Inflammatory macrophage (primary cell): ENCODE data around the gene ASNSD1.
"Not testable (repeated sequence)": the region's sequence is repeated elsewhere in the genome, so short reads cannot be mapped to it uniquely, and the experiment has no call there.

ENCODE experiments used
- DNase-seq, 2 donors: peaks; one replicate each; pipeline ENCODE4 v3.0.0-alpha.2; 2020 to 2022

The ASNSD1 gene

DNA sequence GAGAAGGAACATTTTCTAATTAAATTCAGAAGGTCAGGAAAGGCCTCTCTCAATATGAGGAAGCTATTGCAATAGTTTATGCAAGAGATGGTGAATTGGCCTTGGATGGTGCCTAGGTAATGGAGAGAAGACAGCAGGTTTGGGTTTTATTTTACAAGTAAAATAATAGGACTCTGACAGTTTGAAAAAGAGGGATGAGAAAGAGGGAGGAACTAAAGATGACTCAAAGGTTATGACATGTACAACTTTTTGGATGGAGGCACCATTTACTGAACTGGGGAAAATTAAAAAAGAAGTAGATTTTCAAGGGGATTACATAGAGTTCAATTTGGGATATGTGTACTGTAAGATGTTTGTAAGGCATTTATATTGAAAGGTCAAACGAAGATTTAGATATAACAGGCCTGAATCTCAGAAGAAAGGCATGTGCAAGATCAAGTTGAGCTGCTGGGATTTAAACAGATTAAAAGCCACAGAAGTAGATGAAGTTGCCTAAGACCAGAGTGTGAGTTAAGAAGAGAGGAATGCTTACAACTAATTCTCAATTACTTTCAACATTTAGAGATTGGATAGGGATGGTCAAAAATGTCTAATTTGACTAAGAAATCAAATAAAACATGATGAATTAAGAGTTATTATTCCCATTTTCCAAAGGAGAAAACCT lies 12.3 kb upstream of the ASNSD1 start:
- DNase-seq, result no peak

- no peak for DNase-seq
These were observed 10.0 kb upstream of the ASNSD1 start for GRCh38 chr2:189651284-189651683.

GRCh38 chr2:189653464-189653863 lies 7.8 kb upstream of the ASNSD1 start:
- not testable (repeated sequence) for DNase-seq

- DNase-seq, result no peak
These were observed 6.6 kb upstream of the ASNSD1 start for GRCh38 chr2:189654641-189655040.

DNA sequence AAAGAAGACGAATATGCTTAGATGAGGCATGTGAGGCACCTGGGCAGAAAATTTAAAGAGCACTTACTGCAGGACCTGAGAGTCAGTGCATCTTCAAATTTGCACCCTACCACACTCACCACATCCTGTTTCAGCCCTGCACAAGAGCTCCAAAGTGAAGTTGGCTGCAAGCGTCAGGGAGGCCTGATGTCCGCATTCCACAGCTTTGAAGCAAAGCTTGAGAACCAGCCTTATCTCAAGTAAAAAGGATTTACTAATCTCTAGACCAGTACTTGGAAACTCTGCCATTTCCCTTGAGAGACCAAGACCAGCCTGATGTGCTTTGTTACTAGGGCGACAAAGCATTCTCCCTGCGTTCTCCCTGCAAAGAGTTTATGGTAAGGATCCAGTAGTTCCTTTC lies 3.4 kb upstream of the ASNSD1 start:
- DNase-seq, result no peak

GRCh38 chr2:189658306-189659212 lies 2.7 kb upstream of the ASNSD1 start:
- DNase-seq, result peak; percentile 63 to 74

DNA sequence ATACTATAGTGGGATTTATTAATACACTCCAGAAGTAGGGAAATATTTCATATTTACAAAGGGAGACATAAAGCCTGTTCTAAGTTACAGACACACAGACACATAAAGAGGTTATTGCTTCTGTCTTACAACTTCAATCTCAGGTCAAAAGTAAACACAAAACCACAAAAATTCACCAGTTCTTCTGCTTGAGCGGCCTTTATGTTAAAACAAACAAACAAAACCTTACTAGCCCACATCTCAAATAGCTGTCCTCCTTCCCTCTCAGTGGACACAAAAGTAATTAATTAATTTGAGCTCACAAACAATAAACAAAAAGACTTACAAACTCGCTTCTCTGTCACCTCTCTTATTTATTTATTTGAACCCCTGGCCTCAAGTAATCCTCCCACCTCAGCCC lies 1.5 kb upstream of the ASNSD1 start:
- DNase-seq, result no peak

- no peak for DNase-seq
These were observed 484 bp upstream of the ASNSD1 start for GRCh38 chr2:189660803-189661147.

- no peak for DNase-seq
These were observed 680 bp downstream of the ASNSD1 start for GRCh38 chr2:189661957-189662321.

GRCh38 chr2:189662669-189663226 lies 1.5 kb downstream of the ASNSD1 start:
- no peak for DNase-seq

DNA sequence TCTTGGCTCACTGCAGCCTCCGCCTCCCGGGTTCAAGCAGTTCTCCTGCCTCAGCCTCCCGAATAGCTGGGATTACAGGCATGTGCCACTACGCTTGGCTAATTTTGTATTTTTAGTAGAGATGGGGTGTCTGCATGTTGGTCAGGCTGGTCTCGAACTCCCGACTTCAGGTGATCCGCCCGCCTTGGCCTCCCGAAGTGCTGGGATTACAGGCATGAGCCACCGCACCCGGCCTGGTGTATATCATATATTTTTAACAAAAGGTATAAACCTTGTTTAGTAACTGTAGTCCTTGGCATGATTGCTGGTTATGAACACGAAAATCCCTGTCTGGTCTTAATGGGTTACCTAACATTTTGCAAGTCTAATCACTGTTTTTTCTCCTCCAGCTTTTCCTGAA lies 2.1 kb downstream of the ASNSD1 start:
- DNase-seq, result not testable (repeated sequence)

DNA sequence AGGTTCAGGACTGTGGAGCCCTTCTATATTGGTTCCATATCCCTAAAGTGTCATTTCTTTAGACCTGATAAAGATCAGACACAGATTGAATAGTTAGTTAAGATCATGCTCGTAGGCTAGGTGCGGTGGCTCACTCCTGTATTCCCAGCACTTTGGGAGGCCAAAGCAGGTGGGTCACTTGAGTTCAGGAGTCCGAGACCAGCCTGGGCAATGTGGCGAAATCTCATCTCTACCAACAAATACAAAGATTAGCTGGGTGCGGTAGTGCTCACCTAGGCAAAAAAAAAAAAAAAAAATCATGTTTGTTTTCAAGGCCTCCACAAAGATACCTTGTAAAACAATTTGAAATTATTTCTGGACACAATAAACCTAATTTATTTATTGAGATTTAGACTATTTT lies 8.7 kb downstream of the ASNSD1 start:
- no peak for DNase-seq

GRCh38 chr2:189673661-189674373 lies 12.6 kb downstream of the ASNSD1 start:
- no peak for DNase-seq

DNA sequence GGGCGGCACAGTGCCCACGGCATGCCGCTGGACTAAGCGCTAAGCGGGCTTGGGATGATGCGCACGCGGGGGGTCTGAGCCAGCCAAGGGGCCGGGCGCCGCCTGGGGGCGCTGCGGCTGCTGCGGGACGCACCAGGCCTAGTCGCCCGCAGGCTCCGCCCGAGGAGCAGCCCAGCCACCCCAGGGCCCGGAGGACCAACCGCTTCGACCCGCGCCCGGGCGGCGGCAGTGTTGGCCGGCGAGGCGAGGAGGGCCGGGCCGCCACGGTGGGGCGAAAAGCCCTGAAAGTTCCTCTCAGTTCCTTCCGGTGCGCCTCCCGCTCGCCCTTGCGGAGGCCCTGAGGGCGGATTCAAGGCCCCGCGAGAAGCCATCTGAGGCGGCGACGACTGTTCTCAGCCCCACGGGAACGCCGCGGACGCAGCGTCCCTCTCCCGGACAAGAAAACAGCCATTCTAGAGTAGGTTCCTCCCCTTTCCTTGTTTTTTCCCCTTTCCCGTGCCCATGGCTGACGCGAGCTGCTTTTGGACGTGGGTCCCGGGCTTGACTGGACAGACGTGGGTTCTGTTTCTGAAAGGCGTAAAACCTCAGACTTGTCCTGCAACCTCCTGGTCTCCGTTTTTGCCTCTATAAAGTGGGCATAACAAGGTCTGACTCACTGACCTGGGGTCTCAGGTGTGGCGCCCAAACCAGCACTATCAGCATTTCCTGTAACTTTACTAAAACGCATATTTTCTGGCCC lies 13.3 kb downstream of the ASNSD1 start, which contains the start of gene ANKAR:
TSS of gene ANKAR (plus strand) at position 297 of the 739 bp plus-strand sequence. CDS start 1,821 bp downstream, outside the sequence.
- DNase-seq, result peak; percentile 91 to 93

DNA sequence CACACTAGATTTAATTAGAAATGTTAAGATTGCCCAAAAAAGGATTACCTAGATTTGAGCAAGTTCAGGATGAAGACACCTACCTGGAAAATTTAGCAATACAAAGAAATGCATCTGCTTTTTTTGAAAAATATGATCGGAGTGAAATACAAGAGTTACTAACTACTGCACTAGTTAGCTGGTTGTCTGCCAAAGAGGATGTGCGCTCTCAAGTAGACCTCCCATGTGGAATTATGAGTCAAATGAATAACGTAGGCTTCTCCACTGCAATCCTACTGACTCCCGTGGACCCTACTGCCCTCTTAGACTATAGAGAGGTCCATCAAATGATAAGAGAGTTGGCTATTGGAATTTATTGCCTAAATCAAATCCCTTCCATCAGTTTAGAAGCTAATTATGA lies 15.2 kb downstream of the ASNSD1 start:
- DNase-seq, result no peak

GRCh38 chr2:189679226-189679625 lies 18.0 kb downstream of the ASNSD1 start:
- DNase-seq, result peak in 1 of 2 donors; percentile 36

DNA sequence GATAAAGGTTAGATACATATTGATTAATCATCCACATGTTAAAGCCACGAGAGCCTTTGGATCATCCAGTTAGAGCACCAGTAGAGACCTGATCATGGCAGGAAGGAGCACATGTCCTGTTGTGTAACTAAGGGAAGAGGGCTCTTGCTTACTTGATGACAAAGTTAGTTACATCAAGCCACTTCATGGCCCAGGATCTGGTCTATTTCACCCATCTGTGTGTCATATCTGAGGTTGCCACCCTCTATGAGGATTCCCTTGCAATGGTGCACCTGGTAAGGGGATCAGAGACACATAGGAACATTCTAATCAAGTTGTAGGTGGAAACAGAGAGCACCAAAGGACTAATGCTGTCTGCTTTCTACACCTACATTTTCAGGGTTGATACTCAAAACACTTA lies 19.9 kb downstream of the ASNSD1 start:
- DNase-seq, result no peak

GRCh38 chr2:189681903-189682302 lies 20.6 kb downstream of the ASNSD1 start:
- DNase-seq, result no peak

DNA sequence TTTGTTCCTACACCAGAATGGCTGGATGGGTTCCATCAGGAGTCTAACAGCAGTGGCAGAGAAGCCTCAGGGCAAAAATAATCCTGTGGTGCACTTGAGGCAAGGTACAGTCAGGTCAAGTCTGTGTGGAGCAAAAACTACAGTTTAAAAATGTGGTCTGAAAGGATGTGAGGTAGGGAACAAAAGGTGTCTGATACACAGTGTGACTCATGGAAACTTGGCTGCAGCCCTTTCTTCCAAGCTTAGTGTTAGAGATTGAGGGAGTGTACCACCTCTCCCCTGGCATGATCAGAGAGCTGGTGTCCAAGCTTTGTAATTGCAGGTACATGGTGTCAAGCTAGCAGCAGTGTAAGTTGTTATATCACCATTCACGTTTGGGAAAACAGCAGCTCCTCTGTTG lies 22.1 kb downstream of the ASNSD1 start:
- DNase-seq, result no peak

DNA sequence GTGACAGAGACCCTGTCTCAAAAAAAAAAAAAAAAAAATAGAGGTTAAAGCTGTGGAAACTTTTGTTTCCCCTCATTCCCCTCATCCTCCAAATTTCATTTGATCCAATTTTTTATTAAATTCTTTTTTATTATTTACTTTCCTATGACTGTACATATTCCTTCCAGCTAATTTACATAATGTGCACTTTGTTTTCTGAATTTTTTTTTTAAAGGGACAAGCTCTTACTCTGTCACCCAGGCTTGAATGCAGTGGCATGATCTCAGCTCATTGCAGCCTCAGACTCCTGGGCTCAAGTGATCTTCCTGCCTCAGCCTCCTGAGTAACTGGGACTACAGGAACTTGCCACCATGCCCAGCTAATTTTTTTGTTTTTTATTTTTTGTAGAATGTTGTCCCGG lies 23.6 kb downstream of the ASNSD1 start:
- DNase-seq, result no peak

GRCh38 chr2:189685540-189686229 lies 24.4 kb downstream of the ASNSD1 start:
- no peak for DNase-seq

- not testable (repeated sequence) for DNase-seq
These were observed 26.5 kb downstream of the ASNSD1 start for GRCh38 chr2:189687796-189688195.
